Pancreas (tissue), 10 donors: ENCODE data around the gene TMEM143. TPM values are rescaled to one million over a fixed set of nuclear protein-coding genes. Genes with fewer than 3 reads are reported as not detected.
"Not testable (repeated sequence)": the region's sequence is repeated elsewhere in the genome, so short reads cannot be mapped to it uniquely, and the experiment has no call there.

Source experiments
- ATAC-seq, 4 donors: fragments of 200-7000 bp; cut with Tn5 transposase; one replicate each; pipeline versions ENCODE4 v1.8.0 to v1.9.1; 2020; ENCODE audit warnings: mild to moderate bottlenecking in 4 of 4, moderate library complexity in 4 of 4
- DNase-seq, 6 donors: peaks; one replicate each; pipeline ENCODE4 v3.0.0-alpha.2; 2020
- FAIRE-seq: peaks from 2 replicates; lab custom pipeline; 2012; peaks lifted over from hg19 to GRCh38; lab: Jason Lieb, UNC
- H3K27ac ChIP-seq, 4 donors: fragments of 200-600 bp; sonication (generic); 1 replicate in 3 of 4; 2 replicates in 1 of 4; pipeline versions ENCODE4 v1.5.0 to v1.8.0; 2020
- H3K27me3 ChIP-seq, 4 donors: fragments of 200-600 bp; one replicate each; pipeline ENCODE4 v1.8.0; 2021
- H3K36me3 ChIP-seq, 3 donors: fragments of 200-600 bp; sonication (generic) in 1 of 3; one replicate each; pipeline versions ENCODE4 v1.5.0 to v1.8.0; 2020 to 2021
- H3K4me1 ChIP-seq, 3 donors: fragments of 200-600 bp; one replicate each; pipeline ENCODE4 v1.8.0; 2021
- H3K4me3 ChIP-seq, 4 donors: fragments of 200-600 bp; sonication (generic) in 2 of 4; one replicate each; pipeline versions ENCODE4 v1.5.0 to v1.8.0; 2020 to 2021
- H3K9me3 ChIP-seq, 4 donors: fragments of 200-600 bp; one replicate each; pipeline ENCODE4 v1.8.0; 2021
- CTCF ChIP-seq, 4 donors: fragments of 200-600 bp; sonication (generic) in 3 of 4; IDR thresholded peaks; one replicate each; pipeline versions ENCODE4 v1.5.0 to v1.8.0; 2021; ENCODE audit warnings: antibody characterized with exemption in 4 of 4
- WGBS, 2 donors: extraction: QIAGEN DNeasy Blood & Tissue Kit; methylation state at CpG; one replicate each; pipeline ENCODE4 v1.1.7; 2013; 5-methylcytosine and 5-hydroxymethylcytosine counted together
- intact Hi-C, 3 donors: fragments of 100-400 bp; cut with DNase I; formaldehyde crosslinking; loops; one replicate each; pipeline versions ENCODE4 v1.11.1 to v1.14.2; 2022
- polyA plus RNA-seq, 2 donors: library from polyadenylated mRNA; stranded (reverse); fragments of 200-250 nt; gene quantifications; one replicate each; pipeline ENCODE4 v1.2.3, GENCODE V29; 2013
- total RNA-seq, 6 donors: library from RNA; stranded (reverse); fragmentation: NEBNext Ultra II Directional in 4 of 6; extraction: Animal tissue kit (Norgen Biotek cat#: 25700) in 4 of 6; gene quantifications; one replicate each; pipeline versions ENCODE4 v1.2.1 to v1.2.4, GENCODE V29; 2021 to 2023
- donor health status: healthy with polysubstance abuse.
- donor health status: DM: no; HTN: no; CAD: no; lungs with moderate emphysema.
- donor health status: DM: no; HTN: no; CAD: no.
- donor health status: control.
- donor health status: control.
- donor health status: Bipolar disorder and iron deficiency.
- donor health status: DM: yes; HTN: yes; CAD: no.
- donor health status: DM: no; HTN: no; CAD: no.
- donor health status: DM: no; HTN: no; CAD: no.
- donor health status: DM: yes; HTN: yes; CAD: no.

The TMEM143 gene
- total and polyA plus RNA-seq, 8 donors, result 3.3 to 11.2 (median 5.1) TPM

DNA sequence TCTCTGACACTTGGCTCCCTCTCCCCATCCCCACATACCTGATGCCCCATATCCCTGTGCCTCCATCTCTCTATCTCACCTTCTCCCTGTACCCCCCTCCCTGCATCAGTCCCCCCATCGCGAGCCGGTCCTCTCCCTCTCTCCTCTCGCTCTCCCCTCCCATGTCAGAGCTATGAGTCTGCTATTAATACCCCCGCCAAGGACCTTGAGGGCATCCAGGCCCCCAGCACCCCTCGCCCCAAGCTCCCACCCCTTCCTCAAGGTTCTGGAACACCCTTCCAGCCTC lies 31.4 kb upstream of the TMEM143 start:
- H3K4me1 ChIP-seq, result no peaks in the 10 kb centered on the region
- no peak for TF ChIP-seq CTCF (IDR thresholded peaks at IDR 0.05)
- DNase-seq, result no peak
- H3K27ac ChIP-seq, result no peak overlapping the region
- H3K36me3 ChIP-seq, result no peaks in the 10 kb centered on the region
- H3K9me3 ChIP-seq, result no peaks in the 10 kb centered on the region
- H3K27me3 ChIP-seq, result peaks cover 0 to 8% (median 2%) of the 10 kb centered on the region in 4 donors
- intact Hi-C loops, result no loop called here
- ATAC-seq, result no peak
- no peak overlapping the region for H3K4me3 ChIP-seq
- 9 to 13% methylated on average over 6 of the region's 6 CpGs for WGBS, 2 donors
- no peak for FAIRE-seq

GRCh38 chr19:48394331-48395169 lies 30.8 kb upstream of the TMEM143 start:
- Histone ChIP-seq H3K4me3 (no peak overlapping the region), H3K4me1 (no peaks in the 10 kb centered on the region), H3K27me3 (peaks cover 0 to 8% (median 2%) of the 10 kb centered on the region in 4 donors), H3K27ac (no peak overlapping the region), H3K9me3 (no peaks in the 10 kb centered on the region), H3K36me3 (no peaks in the 10 kb centered on the region)
- ATAC-seq (no peak), FAIRE-seq (no peak), DNase-seq (peak in 2 of 6 donors; percentile 7 to 39)
- intact Hi-C loops, result no loop called here
- 5 to 6% methylated on average over 34 to 38 of the region's 38 CpGs for WGBS, 2 donors
- TF ChIP-seq CTCF (IDR thresholded peaks at IDR 0.05), result no peak

GRCh38 chr19:48393559-48394330 lies 30.0 kb upstream of the TMEM143 start, which contains the start of gene GRIN2D:
GRIN2D (plus strand) TSS chr19:48393668; CDS start chr19:48398393, 4,725 bp downstream.
- Histone ChIP-seq H3K4me1 (no peaks in the 10 kb centered on the region), H3K27me3 (peaks cover 0 to 8% (median 2%) of the 10 kb centered on the region in 4 donors), H3K4me3 (no peak within 1 kb of the TSS), H3K36me3 (peaks cover 0 to 6% (median 0%) of the 10 kb centered on the region in 3 donors), H3K9me3 (no peaks in the 10 kb centered on the region), H3K27ac (no peak within 1 kb of the TSS)
- TF ChIP-seq CTCF (IDR thresholded peaks at IDR 0.05), result no peak
- no peak for FAIRE-seq
- peak in 3 of 6 donors; percentile 45 to 75 (median 71) for DNase-seq
- WGBS, 2 donors, result 3 to 4% methylated on average over 33 to 40 of the region's 40 CpGs
- ATAC-seq, result no peak
- intact Hi-C loops, result no loop called here

DNA sequence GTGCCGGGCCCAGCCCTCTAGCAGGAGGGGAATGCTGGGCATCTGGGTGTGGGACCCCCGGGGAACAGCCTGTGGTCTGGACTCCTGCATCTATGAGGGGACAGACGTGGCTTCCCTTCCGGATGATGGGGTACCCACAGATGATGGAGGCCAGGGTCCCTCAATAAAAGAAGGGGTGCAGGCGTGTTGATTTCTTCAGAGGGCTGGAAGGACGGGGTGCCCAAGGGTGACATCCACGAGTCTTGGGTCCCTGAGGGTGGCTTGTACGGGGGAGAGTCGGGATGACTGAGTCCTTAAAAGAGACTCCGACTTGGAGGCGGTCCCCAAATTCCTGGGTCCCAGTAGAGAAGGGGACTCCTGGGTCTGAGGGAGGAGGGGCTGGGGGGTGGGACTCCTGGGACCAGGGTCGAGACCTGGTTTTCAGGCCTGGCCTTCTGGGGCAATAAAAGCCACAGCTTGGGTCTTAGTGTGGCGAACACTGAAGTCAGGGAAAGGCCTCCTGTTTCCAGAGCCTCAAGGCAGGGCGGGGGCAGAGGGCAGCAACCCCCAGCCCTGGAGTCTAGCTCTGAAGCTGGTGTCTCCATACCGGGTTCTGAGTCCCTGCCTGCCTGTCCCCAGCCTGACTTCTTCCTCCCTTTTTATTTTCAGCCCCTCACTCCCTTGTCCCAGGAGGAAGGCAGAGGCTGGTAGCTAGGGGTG lies 29.3 kb upstream of the TMEM143 start:
- FAIRE-seq, result no peak
- Histone ChIP-seq H3K9me3 (no peaks in the 10 kb centered on the region), H3K4me3 (no peak overlapping the region), H3K27me3 (peaks cover 0 to 8% (median 2%) of the 10 kb centered on the region in 4 donors), H3K4me1 (no peaks in the 10 kb centered on the region), H3K36me3 (peaks cover 0 to 6% (median 5%) of the 10 kb centered on the region in 3 donors), H3K27ac (no peak overlapping the region)
- peak in 1 of 6 donors; percentile 32 for DNase-seq
- intact Hi-C loops, result no loop called here
- no peak for TF ChIP-seq CTCF (IDR thresholded peaks at IDR 0.05)
- 81 to 86% methylated on average over 15 of the region's 15 CpGs for WGBS, 2 donors
- no peak for ATAC-seq

GRCh38 chr19:48392006-48392344 lies 28.2 kb upstream of the TMEM143 start:
- H3K36me3 ChIP-seq, H3K27me3 ChIP-seq, H3K4me1 ChIP-seq, FAIRE-seq, ATAC-seq, intact Hi-C loops, H3K4me3 ChIP-seq, H3K27ac ChIP-seq, H3K9me3 ChIP-seq: not testable (repeated sequence)
- 57% methylated on average over 1 of the region's 1 CpG; no CpG with 5 or more reads in 1 of the 2 donors for WGBS, 2 donors
- DNase-seq, result peak in 1 of 6 donors; percentile 34
